HEK293 (cell line): Measurements from ENCODE around the gene GPATCH2.

Experiments
- GLIS1 ChIP-seq: fragments of 450-650 bp; formaldehyde crosslinking; IDR thresholded peaks from 2 replicates; pipeline ENCODE4 v1.5.1; 2016; ENCODE audit warnings: missing biosample characterization, missing genetic modification characterization
- IKZF3 ChIP-seq: fragments of 450-650 bp; IDR thresholded peaks from 2 replicates; pipeline ENCODE4 v1.5.0; 2018; ENCODE audit warnings: missing biosample characterization, mild to moderate bottlenecking, missing genetic modification characterization, moderate library complexity
- KLF7 ChIP-seq: fragments of 450-650 bp; formaldehyde crosslinking; IDR thresholded peaks from 2 replicates; pipeline ENCODE4 v1.5.1; 2016; ENCODE audit warnings: missing biosample characterization, missing genetic modification characterization, borderline replicate concordance
- SP2 ChIP-seq: fragments of 450-650 bp; formaldehyde crosslinking; IDR thresholded peaks from 2 replicates; pipeline ENCODE4 v1.5.1; 2016; ENCODE audit warnings: missing biosample characterization, missing genetic modification characterization
- ZBTB20 ChIP-seq: fragments of 450-650 bp; formaldehyde crosslinking; IDR thresholded peaks from 2 replicates; pipeline ENCODE4 v1.5.1; 2016; ENCODE audit warnings: missing biosample characterization, missing genetic modification characterization
- ZBTB8A ChIP-seq: fragments of 450-650 bp; formaldehyde crosslinking; IDR thresholded peaks from 2 replicates; pipeline ENCODE4 v1.5.1; 2016; ENCODE audit warnings: missing biosample characterization, missing genetic modification characterization
- ZFP37 ChIP-seq: fragments of 450-650 bp; formaldehyde crosslinking; IDR thresholded peaks from 2 replicates; pipeline ENCODE4 v1.5.1; 2016; ENCODE audit warnings: missing biosample characterization, missing genetic modification characterization
- ZNF121 ChIP-seq: fragments of 450-650 bp; formaldehyde crosslinking; IDR thresholded peaks from 2 replicates; pipeline ENCODE4 v1.5.1; 2016; ENCODE audit warnings: missing biosample characterization, missing genetic modification characterization
- ZNF155 ChIP-seq: fragments of 450-650 bp; formaldehyde crosslinking; IDR thresholded peaks from 2 replicates; pipeline ENCODE4 v1.5.1; 2016; ENCODE audit warnings: missing biosample characterization, missing genetic modification characterization
- ZNF174 ChIP-seq: fragments of 450-650 bp; formaldehyde crosslinking; IDR thresholded peaks from 2 replicates; pipeline ENCODE4 v1.5.0; 2017; ENCODE audit warnings: missing biosample characterization, mild to moderate bottlenecking, missing genetic modification characterization
- ZNF24 ChIP-seq: fragments of 450-650 bp; formaldehyde crosslinking; IDR thresholded peaks from 2 replicates; pipeline ENCODE4 v1.5.1; 2016; ENCODE audit warnings: missing biosample characterization, missing genetic modification characterization
- ZNF292 ChIP-seq: fragments of 450-650 bp; formaldehyde crosslinking; IDR thresholded peaks from 2 replicates; pipeline ENCODE4 v1.5.1; 2016; ENCODE audit warnings: low read depth, missing biosample characterization, missing genetic modification characterization, borderline replicate concordance
- ZNF302 ChIP-seq: fragments of 450-650 bp; formaldehyde crosslinking; IDR thresholded peaks from 2 replicates; pipeline ENCODE4 v1.5.1; 2016; ENCODE audit warnings: missing biosample characterization, missing genetic modification characterization, low read depth
- ZNF324 ChIP-seq: fragments of 450-650 bp; formaldehyde crosslinking; IDR thresholded peaks from 2 replicates; pipeline ENCODE4 v1.5.1; 2016; ENCODE audit warnings: missing biosample characterization, missing genetic modification characterization
- ZNF341 ChIP-seq: fragments of 450-650 bp; formaldehyde crosslinking; IDR thresholded peaks from 2 replicates; pipeline ENCODE4; 2016; ENCODE audit warnings: low read depth, missing biosample characterization, missing genetic modification characterization
- ZNF426 ChIP-seq: fragments of 450-650 bp; formaldehyde crosslinking; IDR thresholded peaks from 2 replicates; pipeline ENCODE4 v1.5.1; 2017; ENCODE audit warnings: missing biosample characterization, missing genetic modification characterization, mild to moderate bottlenecking, inconsistent platforms, moderate library complexity
- ZNF433 ChIP-seq: fragments of 450-650 bp; formaldehyde crosslinking; IDR thresholded peaks from 2 replicates; pipeline ENCODE4 v1.5.1; 2016; ENCODE audit warnings: missing biosample characterization, missing genetic modification characterization, low read depth
- ZNF510 ChIP-seq: fragments of 450-650 bp; formaldehyde crosslinking; IDR thresholded peaks from 2 replicates; pipeline ENCODE4 v1.5.1; 2018; ENCODE audit warnings: mild to moderate bottlenecking, missing genetic modification characterization, missing biosample characterization; ENCODE audit not compliant: insufficient replicate concordance
- ZNF529 ChIP-seq: fragments of 450-650 bp; formaldehyde crosslinking; IDR thresholded peaks from 2 replicates; pipeline ENCODE4 v1.5.1; 2017; ENCODE audit warnings: missing genetic modification characterization, missing biosample characterization; ENCODE audit not compliant: insufficient replicate concordance
- ZNF548 ChIP-seq: fragments of 450-650 bp; formaldehyde crosslinking; IDR thresholded peaks from 2 replicates; pipeline ENCODE4 v1.5.1; 2016; ENCODE audit warnings: missing biosample characterization, missing genetic modification characterization
- ZNF549 ChIP-seq: fragments of 450-650 bp; IDR thresholded peaks from 2 replicates; pipeline ENCODE4 v1.5.1; 2018; ENCODE audit warnings: missing biosample characterization, missing genetic modification characterization, mild to moderate bottlenecking, inconsistent platforms, moderate library complexity
- ZNF561 ChIP-seq: fragments of 450-650 bp; IDR thresholded peaks from 2 replicates; pipeline ENCODE4 v1.5.1; 2018; ENCODE audit warnings: missing biosample characterization, missing genetic modification characterization, borderline replicate concordance
- ZNF585B ChIP-seq: fragments of 450-650 bp; formaldehyde crosslinking; IDR thresholded peaks from 2 replicates; pipeline ENCODE4 v1.5.1; 2016; ENCODE audit warnings: missing biosample characterization, missing genetic modification characterization
- ZNF596 ChIP-seq: fragments of 450-650 bp; IDR thresholded peaks from 2 replicates; pipeline ENCODE4 v1.5.0; 2018; ENCODE audit warnings: missing biosample characterization, mild to moderate bottlenecking, missing genetic modification characterization, moderate library complexity
- ZNF785 ChIP-seq: fragments of 450-650 bp; formaldehyde crosslinking; IDR thresholded peaks from 2 replicates; pipeline ENCODE4 v1.5.1; 2016; ENCODE audit warnings: missing biosample characterization, missing genetic modification characterization
- ZSCAN16 ChIP-seq: fragments of 450-650 bp; formaldehyde crosslinking; IDR thresholded peaks from 2 replicates; pipeline ENCODE4 v1.5.1; 2016; ENCODE audit warnings: missing biosample characterization, missing genetic modification characterization
- TF ChIP-seq, protein P1 (sequence below): fragments of 450-650 bp; formaldehyde crosslinking; IDR thresholded peaks from 2 replicates; pipeline ENCODE4 v1.5.0; 2017; ENCODE audit warnings: missing biosample characterization, missing genetic modification characterization, borderline replicate concordance
- TF ChIP-seq, protein P2 (sequence below): fragments of 450-650 bp; formaldehyde crosslinking; IDR thresholded peaks from 2 replicates; pipeline ENCODE4 v1.5.1; 2017; ENCODE audit warnings: missing biosample characterization, missing genetic modification characterization
- TF ChIP-seq, protein P3 (sequence below): fragments of 450-650 bp; formaldehyde crosslinking; IDR thresholded peaks from 2 replicates; pipeline ENCODE4 v1.5.1; 2016; ENCODE audit warnings: missing biosample characterization, missing genetic modification characterization, borderline replicate concordance
- TF ChIP-seq, protein P4 (sequence below): fragments of 450-650 bp; formaldehyde crosslinking; optimal IDR thresholded peaks from 2 replicates; pipeline ENCODE3; 2016; ENCODE audit warnings: missing biosample characterization, mild to moderate bottlenecking, missing genetic modification characterization

The GPATCH2 gene

DNA sequence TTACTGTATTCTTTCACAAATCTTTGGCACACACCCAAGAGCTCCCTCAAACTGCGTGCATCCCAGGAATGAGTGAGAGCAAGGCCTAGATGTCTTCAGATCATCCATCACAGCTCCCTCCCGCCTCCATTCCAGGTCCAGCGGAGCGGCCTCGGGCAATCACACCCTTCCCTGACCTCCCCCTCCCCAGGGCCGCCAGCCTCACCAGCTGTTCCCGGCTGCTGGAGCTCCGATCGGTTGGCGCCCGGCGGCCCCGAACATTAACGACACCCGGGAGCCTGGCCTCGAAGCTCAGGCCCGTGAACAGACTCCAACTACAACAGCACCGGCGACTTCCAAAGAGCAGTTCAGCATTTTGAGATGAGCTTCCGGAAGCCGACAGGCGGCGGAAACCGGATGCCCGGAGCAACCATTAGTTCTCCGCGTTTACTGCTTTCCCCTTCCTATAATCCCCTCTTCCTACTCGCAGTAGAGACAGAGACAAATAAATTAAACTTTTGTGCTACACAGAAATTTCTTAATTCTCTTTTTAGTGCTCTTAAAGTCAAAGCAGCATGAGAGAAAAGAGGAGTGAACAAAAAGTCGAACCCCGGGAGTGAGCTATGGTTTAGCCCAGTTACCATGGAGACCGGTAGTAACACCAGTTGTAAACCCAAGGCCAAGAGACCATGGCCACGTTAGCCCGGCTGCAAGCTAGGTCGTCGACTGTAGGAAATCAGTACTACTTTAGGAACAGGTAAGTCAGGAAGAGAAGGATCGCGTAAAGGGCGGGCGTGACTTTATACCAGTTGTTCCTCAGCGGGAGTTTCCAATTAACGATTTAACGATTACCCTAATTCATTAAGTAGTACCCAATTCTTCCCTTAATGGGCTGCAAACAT is at the start of gene GPATCH2, which contains the start of gene SPATA17 (continued):
- TF ChIP-seq, protein P1, sequence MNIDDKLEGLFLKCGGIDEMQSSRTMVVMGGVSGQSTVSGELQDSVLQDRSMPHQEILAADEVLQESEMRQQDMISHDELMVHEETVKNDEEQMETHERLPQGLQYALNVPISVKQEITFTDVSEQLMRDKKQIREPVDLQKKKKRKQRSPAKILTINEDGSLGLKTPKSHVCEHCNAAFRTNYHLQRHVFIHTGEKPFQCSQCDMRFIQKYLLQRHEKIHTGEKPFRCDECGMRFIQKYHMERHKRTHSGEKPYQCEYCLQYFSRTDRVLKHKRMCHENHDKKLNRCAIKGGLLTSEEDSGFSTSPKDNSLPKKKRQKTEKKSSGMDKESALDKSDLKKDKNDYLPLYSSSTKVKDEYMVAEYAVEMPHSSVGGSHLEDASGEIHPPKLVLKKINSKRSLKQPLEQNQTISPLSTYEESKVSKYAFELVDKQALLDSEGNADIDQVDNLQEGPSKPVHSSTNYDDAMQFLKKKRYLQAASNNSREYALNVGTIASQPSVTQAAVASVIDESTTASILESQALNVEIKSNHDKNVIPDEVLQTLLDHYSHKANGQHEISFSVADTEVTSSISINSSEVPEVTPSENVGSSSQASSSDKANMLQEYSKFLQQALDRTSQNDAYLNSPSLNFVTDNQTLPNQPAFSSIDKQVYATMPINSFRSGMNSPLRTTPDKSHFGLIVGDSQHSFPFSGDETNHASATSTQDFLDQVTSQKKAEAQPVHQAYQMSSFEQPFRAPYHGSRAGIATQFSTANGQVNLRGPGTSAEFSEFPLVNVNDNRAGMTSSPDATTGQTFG: no peak
- TF ChIP-seq ZBTB8A (tag by site-specific recombination): no peak
- 0 out of 2 replicates have a peak, but pooled peaks have one; percentile 21 for TF ChIP-seq IKZF3 (tag by site-specific recombination)
- no peak for TF ChIP-seq ZNF302 (tag by site-specific recombination)
- no peak for TF ChIP-seq ZNF596 (tag by site-specific recombination)
- TF ChIP-seq, protein P2, sequence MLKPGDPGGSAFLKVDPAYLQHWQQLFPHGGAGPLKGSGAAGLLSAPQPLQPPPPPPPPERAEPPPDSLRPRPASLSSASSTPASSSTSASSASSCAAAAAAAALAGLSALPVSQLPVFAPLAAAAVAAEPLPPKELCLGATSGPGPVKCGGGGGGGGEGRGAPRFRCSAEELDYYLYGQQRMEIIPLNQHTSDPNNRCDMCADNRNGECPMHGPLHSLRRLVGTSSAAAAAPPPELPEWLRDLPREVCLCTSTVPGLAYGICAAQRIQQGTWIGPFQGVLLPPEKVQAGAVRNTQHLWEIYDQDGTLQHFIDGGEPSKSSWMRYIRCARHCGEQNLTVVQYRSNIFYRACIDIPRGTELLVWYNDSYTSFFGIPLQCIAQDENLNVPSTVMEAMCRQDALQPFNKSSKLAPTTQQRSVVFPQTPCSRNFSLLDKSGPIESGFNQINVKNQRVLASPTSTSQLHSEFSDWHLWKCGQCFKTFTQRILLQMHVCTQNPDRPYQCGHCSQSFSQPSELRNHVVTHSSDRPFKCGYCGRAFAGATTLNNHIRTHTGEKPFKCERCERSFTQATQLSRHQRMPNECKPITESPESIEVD (tag by site-specific recombination): no peak
- no peak for TF ChIP-seq ZNF548
- TF ChIP-seq, protein P3, sequence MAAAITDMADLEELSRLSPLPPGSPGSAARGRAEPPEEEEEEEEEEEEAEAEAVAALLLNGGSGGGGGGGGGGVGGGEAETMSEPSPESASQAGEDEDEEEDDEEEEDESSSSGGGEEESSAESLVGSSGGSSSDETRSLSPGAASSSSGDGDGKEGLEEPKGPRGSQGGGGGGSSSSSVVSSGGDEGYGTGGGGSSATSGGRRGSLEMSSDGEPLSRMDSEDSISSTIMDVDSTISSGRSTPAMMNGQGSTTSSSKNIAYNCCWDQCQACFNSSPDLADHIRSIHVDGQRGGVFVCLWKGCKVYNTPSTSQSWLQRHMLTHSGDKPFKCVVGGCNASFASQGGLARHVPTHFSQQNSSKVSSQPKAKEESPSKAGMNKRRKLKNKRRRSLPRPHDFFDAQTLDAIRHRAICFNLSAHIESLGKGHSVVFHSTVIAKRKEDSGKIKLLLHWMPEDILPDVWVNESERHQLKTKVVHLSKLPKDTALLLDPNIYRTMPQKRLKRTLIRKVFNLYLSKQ (tag by site-specific recombination): no peak
- TF ChIP-seq ZNF121 (tag by site-specific recombination): no peak
- TF ChIP-seq ZNF174: no peak
- TF ChIP-seq ZNF549 (tag by site-specific recombination): no peak
- no peak for TF ChIP-seq ZNF24 (tag by site-specific recombination)
- TF ChIP-seq, protein P4, sequence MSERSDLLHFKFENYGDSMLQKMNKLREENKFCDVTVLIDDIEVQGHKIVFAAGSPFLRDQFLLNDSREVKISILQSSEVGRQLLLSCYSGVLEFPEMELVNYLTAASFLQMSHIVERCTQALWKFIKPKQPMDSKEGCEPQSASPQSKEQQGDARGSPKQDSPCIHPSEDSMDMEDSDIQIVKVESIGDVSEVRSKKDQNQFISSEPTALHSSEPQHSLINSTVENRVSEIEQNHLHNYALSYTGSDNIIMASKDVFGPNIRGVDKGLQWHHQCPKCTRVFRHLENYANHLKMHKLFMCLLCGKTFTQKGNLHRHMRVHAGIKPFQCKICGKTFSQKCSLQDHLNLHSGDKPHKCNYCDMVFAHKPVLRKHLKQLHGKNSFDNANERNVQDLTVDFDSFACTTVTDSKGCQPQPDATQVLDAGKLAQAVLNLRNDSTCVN (tag by site-specific recombination): no peak
- TF ChIP-seq ZNF292: no peak
- peak; percentile 62 for TF ChIP-seq SP2
- no peak for TF ChIP-seq ZBTB20
- no peak for TF ChIP-seq GLIS1
- TF ChIP-seq ZNF529 (tag by site-specific recombination): no peak
- no peak for TF ChIP-seq ZNF510 (tag by site-specific recombination)
- no peak for TF ChIP-seq KLF7 (tag by site-specific recombination)
- TF ChIP-seq ZNF155: no peak
- TF ChIP-seq ZNF433: no peak
- no peak for TF ChIP-seq ZSCAN16 (tag by site-specific recombination)
- no peak for TF ChIP-seq ZNF585B (tag by site-specific recombination)
- TF ChIP-seq ZFP37 (tag by site-specific recombination): peak; percentile 85; the same call in 1 of the 2 replicates
- TF ChIP-seq ZNF561 (tag by site-specific recombination): no peak; the same call in 1 of the 2 replicates
- peak; percentile 51; the same call in 1 of the 2 replicates for TF ChIP-seq ZNF341 (tag by site-specific recombination)
- no peak for TF ChIP-seq ZNF785 (tag by site-specific recombination)
- no peak for TF ChIP-seq ZNF324 (tag by site-specific recombination)
- TF ChIP-seq ZNF426: no peak
